Endothelial cell of umbilical vein (primary cell): ENCODE measurements around the gene NOTCH1. TPM values are rescaled to one million over a fixed set of nuclear protein-coding genes. Genes with fewer than 3 reads are reported as not detected.

Experiments used
- BruUV-seq: library from RNA; stranded (reverse); fragments of 400-500 nt; replicated peaks from 2 replicates; lab custom pipeline; 2021; lab: Mats Ljungman, UMichigan
- CTCF ChIA-PET: fragments of 300-600, 350-600 bp; sonication (Branson Sonifier 250); formaldehyde crosslinking; loops from one replicate; lab custom pipeline; 2021; ENCODE audit warnings: antibody characterized with exemption, inconsistent platforms; lab: Charles Lee
- POLR2A ChIA-PET: fragments of 300-600, 350-600 bp; sonication (Branson Sonifier 250); formaldehyde crosslinking; loops from one replicate; lab custom pipeline; 2021; ENCODE audit warnings: antibody characterized with exemption, inconsistent platforms; lab: Charles Lee
- DNase-seq: peaks from one replicate; pipeline ENCODE4 v3.0.0-alpha.2; 2011; ENCODE audit warnings: low read depth, low spot score
- FAIRE-seq: peaks from 2 replicates; lab custom pipeline; 2011; peaks lifted over from hg19 to GRCh38; lab: Jason Lieb, UNC
- H2AFZ ChIP-seq: 2 replicates; pipeline ENCODE4 v1.6.0; 2012; ENCODE audit warnings: low read depth, low read length, control low read depth, inconsistent platforms
- H3K27ac ChIP-seq: 2 replicates; pipeline ENCODE4 v1.5.1; 2011; ENCODE audit warnings: low read depth, mild to moderate bottlenecking, control low read depth, low read length, moderate library complexity; ENCODE audit not compliant: insufficient read depth
- H3K27me3 ChIP-seq, 2 experiments: 2 replicates each; pipeline versions ENCODE4 v1.6.0 to v1.6.1; 2011; ENCODE audit warnings: low read length in 2 of 2, mixed read lengths in 1 of 2; ENCODE audit not compliant: control insufficient read depth in 2 of 2, insufficient read depth in 2 of 2
- H3K36me3 ChIP-seq, 2 experiments: 2 replicates in 1 of 2; 3 replicates in 1 of 2; pipeline ENCODE4 v1.5.1; 2011; ENCODE audit warnings: low read length in 2 of 2, mild to moderate bottlenecking in 1 of 2, moderate library complexity in 1 of 2; ENCODE audit not compliant: control insufficient read depth in 2 of 2, insufficient read depth in 2 of 2; ENCODE audit errors: extremely low read depth in 1 of 2
- H3K4me1 ChIP-seq: 3 replicates; pipeline ENCODE4 v1.5.1; 2011; ENCODE audit warnings: mild to moderate bottlenecking, low read length; ENCODE audit not compliant: control insufficient read depth, insufficient read depth; ENCODE audit errors: extremely low read depth
- H3K4me2 ChIP-seq: 2 replicates; pipeline ENCODE4 v1.6.1; 2011; ENCODE audit warnings: low read length, control low read depth, mixed read lengths; ENCODE audit not compliant: insufficient read depth
- H3K4me3 ChIP-seq, 3 experiments: fragments of 200-600 bp in 1 of 3; sonication (generic), shearing (Covaris generic) in 1 of 3; replicated peaks in 1 of 3; 2 replicates each; pipeline ENCODE4 v1.5.1; 2011 to 2016; ENCODE audit warnings: control low read depth in 3 of 3, low read length in 3 of 3, mild to moderate bottlenecking in 2 of 3, inconsistent platforms in 1 of 3, low read depth in 1 of 3, moderate library complexity in 1 of 3; ENCODE audit not compliant: insufficient read depth in 1 of 3
- H3K79me2 ChIP-seq: 2 replicates; pipeline ENCODE4 v1.6.0; 2012; ENCODE audit warnings: low read length, inconsistent platforms; ENCODE audit not compliant: control insufficient read depth, insufficient read depth
- H3K9ac ChIP-seq: replicated peaks from 2 replicates; pipeline ENCODE3; 2011; ENCODE audit warnings: low read length, control low read depth; ENCODE audit not compliant: insufficient read depth; ENCODE audit errors: extremely low read depth
- H3K9me1 ChIP-seq: replicated peaks from 3 replicates; pipeline ENCODE4 v1.6.0; 2011; ENCODE audit warnings: mild to moderate bottlenecking, low read length; ENCODE audit not compliant: control insufficient read depth, insufficient read depth; ENCODE audit errors: extremely low read depth
- H3K9me3 ChIP-seq: replicated peaks from 2 replicates; pipeline ENCODE4 v1.5.1; 2012; ENCODE audit warnings: low read length, inconsistent platforms; ENCODE audit not compliant: control insufficient read depth, insufficient read depth
- H4K20me1 ChIP-seq: replicated peaks from 2 replicates; pipeline ENCODE3; 2011; ENCODE audit warnings: mild to moderate bottlenecking, low read length; ENCODE audit not compliant: control insufficient read depth, insufficient read depth; ENCODE audit errors: extremely low read depth
- EZH2 ChIP-seq: IDR thresholded peaks from 2 replicates; pipeline ENCODE4 v1.6.1; 2012; ENCODE audit warnings: borderline replicate concordance, low read depth, mild to moderate bottlenecking, moderate library complexity, low read length, inconsistent platforms; ENCODE audit not compliant: severe bottlenecking
- FOS ChIP-seq: IDR thresholded peaks from 2 replicates; pipeline ENCODE4 v1.6.1; 2011; ENCODE audit warnings: mild to moderate bottlenecking, low read length, moderate library complexity, borderline replicate concordance; ENCODE audit not compliant: insufficient read depth
- GATA2 ChIP-seq: IDR thresholded peaks from 2 replicates; pipeline ENCODE4 v1.7.0; 2011; ENCODE audit warnings: low read depth, mild to moderate bottlenecking, moderate library complexity, mixed read lengths, low read length; ENCODE audit not compliant: insufficient read length, insufficient read depth
- JUN ChIP-seq: IDR thresholded peaks from 2 replicates; pipeline ENCODE4 v1.6.1; 2011; ENCODE audit warnings: borderline replicate concordance, low read depth; ENCODE audit not compliant: insufficient read length, insufficient read depth
- MYC ChIP-seq: IDR thresholded peaks from one replicate; pipeline ENCODE4 v1.6.1; 2011; ENCODE audit warnings: mild to moderate bottlenecking, low read depth, low read length
- POLR2A ChIP-seq: IDR thresholded peaks from 2 replicates; pipeline ENCODE4 v1.6.1; 2012; ENCODE audit warnings: low read depth, mild to moderate bottlenecking, control low read depth, low read length
- POLR2AphosphoS5 ChIP-seq: IDR thresholded peaks from 2 replicates; pipeline ENCODE4 v1.6.1; 2012; ENCODE audit warnings: low read depth, mild to moderate bottlenecking, control low read depth, low read length, moderate library complexity; ENCODE audit not compliant: insufficient read depth
- dilution Hi-C: fragments of 300-500 bp; cut with MboI; formaldehyde crosslinking; loops from one replicate; pipeline ENCODE4 v1.15.0; 2019; ENCODE audit warnings: low sequenced_read_pairs; ENCODE audit not compliant: extremely low pct_ligation_motif_present
- intact Hi-C: fragments of 100-400 bp; cut with micrococcal nuclease; formaldehyde crosslinking; loops from one replicate; pipeline ENCODE4 v1.10.0; 2022
- polyA plus RNA-seq, 4 experiments: library from polyadenylated mRNA; depleted of rRNA in 3 of 4; stranded (reverse) in 3 of 4; unstranded in 1 of 4; fragments of >200 nt; gene quantifications; 2 replicates each; pipeline versions ENCODE4 v1.2.1 to v1.2.3, GENCODE V29; 2011 to 2012; ENCODE audit warnings: missing spikeins in 1 of 4
- total RNA-seq: library from RNA; stranded (reverse); gene quantifications from 2 replicates; pipeline ENCODE4 v1.2.3, GENCODE V29; 2021
- TF ChIP-seq, protein P1 (sequence below): IDR thresholded peaks from 2 replicates; pipeline ENCODE4 v1.6.1; 2011; ENCODE audit not compliant: insufficient read depth, insufficient read length
- TF ChIP-seq, protein P2 (sequence below), 2 donors: IDR thresholded peaks; 1 replicate in 1 of 2; 2 replicates in 1 of 2; pipeline ENCODE4 v1.5.1; 2011; ENCODE audit warnings: low read length in 2 of 2, mild to moderate bottlenecking in 2 of 2, moderate library complexity in 2 of 2, control low read depth in 1 of 2, inconsistent platforms in 1 of 2, low read depth in 1 of 2; ENCODE audit not compliant: insufficient read depth in 1 of 2; ENCODE audit errors: extremely low read depth in 1 of 2

Gene NOTCH1
- total and polyA plus RNA-seq, 2 donors (not counting 3 experiments of a cell fraction or from before 2014, with no cell fraction given): 31.7 to 153 TPM

DNA sequence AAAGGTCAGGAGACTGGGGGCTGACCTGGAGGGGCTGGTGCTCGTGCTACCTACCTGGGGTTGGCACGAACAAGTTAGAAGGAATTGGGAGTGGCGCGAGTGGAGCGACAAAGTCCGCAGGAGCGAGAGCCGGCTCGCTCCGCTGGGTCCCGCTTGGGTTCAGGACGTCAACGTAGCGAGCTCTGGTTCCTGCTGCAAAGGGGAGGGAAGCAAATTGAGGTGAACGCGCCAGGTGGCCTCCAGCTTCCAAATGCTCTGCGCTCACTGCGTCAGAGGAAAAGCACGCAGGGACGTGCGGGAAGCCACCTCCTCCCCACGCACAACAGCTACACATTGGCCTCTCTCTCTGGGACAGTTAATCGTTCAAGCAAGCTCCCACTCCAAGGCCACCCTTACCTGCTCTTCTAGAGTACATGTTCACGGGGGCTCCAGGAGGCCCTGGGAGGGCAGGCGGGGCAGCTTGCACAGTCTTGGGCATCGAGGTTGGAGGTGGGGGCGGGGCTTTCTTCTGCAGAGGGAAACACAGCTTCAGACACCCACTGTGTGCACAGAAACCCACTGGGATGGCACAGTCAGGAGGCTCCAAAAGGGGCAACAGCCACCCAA lies 98.6 kb downstream of the NOTCH1 start:
- Histone ChIP-seq H3K9ac (no peak overlapping the region), H3K27ac (no peak overlapping the region), H3K4me2 (no peak overlapping the region), H3K9me3 (no peaks in the 10 kb centered on the region), H3K27me3 (no peaks in the 10 kb centered on the region), H3K9me1 (no peaks in the 10 kb centered on the region), H3K4me3 (no peak overlapping the region), H3K4me1 (no peaks in the 10 kb centered on the region), H4K20me1 (no peaks in the 10 kb centered on the region), H2AFZ (no peak overlapping the region), H3K79me2 (no peaks in the 10 kb centered on the region), H3K36me3 (peaks cover 16 to 65% of the 10 kb centered on the region in 2 experiments)
- FAIRE-seq (no peak), DNase-seq (no peak)
- CTCF ChIA-PET: no interaction called here
- intact Hi-C loops (no loop called here), dilution Hi-C loops (no loop called here)
- POLR2A ChIA-PET: no interaction called here
- TF ChIP-seq MYC: no peak
- no peak for TF ChIP-seq FOS
- TF ChIP-seq POLR2A: no peak
- TF ChIP-seq JUN: no peak
- TF ChIP-seq POLR2AphosphoS5: no peak
- no peak for TF ChIP-seq GATA2
- TF ChIP-seq, protein P1, sequence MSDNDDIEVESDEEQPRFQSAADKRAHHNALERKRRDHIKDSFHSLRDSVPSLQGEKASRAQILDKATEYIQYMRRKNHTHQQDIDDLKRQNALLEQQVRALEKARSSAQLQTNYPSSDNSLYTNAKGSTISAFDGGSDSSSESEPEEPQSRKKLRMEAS: no peak
- no peak for TF ChIP-seq EZH2
- TF ChIP-seq, protein P2, sequence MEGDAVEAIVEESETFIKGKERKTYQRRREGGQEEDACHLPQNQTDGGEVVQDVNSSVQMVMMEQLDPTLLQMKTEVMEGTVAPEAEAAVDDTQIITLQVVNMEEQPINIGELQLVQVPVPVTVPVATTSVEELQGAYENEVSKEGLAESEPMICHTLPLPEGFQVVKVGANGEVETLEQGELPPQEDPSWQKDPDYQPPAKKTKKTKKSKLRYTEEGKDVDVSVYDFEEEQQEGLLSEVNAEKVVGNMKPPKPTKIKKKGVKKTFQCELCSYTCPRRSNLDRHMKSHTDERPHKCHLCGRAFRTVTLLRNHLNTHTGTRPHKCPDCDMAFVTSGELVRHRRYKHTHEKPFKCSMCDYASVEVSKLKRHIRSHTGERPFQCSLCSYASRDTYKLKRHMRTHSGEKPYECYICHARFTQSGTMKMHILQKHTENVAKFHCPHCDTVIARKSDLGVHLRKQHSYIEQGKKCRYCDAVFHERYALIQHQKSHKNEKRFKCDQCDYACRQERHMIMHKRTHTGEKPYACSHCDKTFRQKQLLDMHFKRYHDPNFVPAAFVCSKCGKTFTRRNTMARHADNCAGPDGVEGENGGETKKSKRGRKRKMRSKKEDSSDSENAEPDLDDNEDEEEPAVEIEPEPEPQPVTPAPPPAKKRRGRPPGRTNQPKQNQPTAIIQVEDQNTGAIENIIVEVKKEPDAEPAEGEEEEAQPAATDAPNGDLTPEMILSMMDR (IDR thresholded peaks at IDR 0.05; ENCODE audit: extremely low read depth in 1 of 2, insufficient read depth in 1 of 2, low read depth in 1 of 2, low read length in 2 of 2): no peak
- TSS peak; percentile 28 for BruUV-seq
